ENCODE data around the gene STMP1. TPM values are rescaled to one million over a fixed set of nuclear protein-coding genes. Genes with fewer than 3 reads are reported as not detected.

Gene STMP1
- 34.7 to 53.0 TPM (median 36.7 TPM) in 3 replicates for total RNA-seq
- long read RNA-seq, transcript STMP1-202 (3 exons, 2,450 nt): major isoform, 96 of 102 reads
- long read RNA-seq, partial matches to known transcripts: 0 of 102 reads
- long read RNA-seq, other reads (novel, unspliced or antisense): 5 of 102 reads

DNA sequence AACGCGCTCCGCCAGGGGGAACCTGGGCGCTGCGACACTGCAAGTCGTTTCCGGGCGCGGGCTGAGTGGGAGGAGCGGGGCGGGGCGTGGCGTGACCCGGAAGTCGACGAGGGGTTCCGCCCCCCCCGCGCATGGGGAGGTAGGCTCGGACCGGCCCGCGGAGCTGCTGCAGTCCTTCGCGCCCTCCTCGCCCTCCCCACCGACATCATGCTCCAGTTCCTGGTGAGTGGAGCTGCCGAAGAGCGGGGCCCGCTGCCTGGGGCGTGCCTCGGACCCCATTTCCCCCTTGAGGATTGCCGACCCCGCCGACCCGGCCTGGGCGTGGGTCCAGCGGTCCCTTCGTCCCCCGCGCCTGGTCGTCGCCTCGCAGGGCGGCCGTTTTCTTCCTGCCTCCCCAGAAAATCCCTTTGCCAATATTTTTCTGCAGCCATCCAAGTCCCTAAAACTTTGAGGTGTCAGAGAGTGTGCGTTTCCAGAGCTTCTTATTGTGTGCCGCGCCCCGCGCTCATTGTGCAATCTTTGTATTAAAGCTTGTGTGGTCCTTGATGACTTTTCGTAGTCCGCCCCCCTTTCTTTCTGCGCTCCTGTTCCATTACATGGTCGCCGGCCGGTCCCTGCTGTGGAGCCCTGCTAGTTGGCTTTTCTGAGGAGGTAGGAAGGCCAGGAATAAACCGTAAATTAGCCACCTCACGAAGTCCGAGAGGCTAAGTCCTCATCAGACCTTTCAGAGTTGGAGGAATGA lies at the start of gene STMP1:
Gene STMP1 (plus strand): TSS at position 142 of the 742 bp plus-strand sequence.
- peak; percentile 99 for DNase-seq (ENCODE audit: low spot score)
- Mint-ChIP-seq H3K27ac (ENCODE audit: unreplicated experiment) (peak within 1 kb of the TSS; percentile 99), H3K4me1 (ENCODE audit: low read depth) (peaks cover 40% of the 10 kb centered on the region), H3K9me3 (ENCODE audit: low read depth) (no peaks in the 10 kb centered on the region), H3K4me3 (ENCODE audit: unreplicated experiment) (peak within 1 kb of the TSS; percentile 99), H3K27me3 (ENCODE audit: low read depth) (no peaks in the 10 kb centered on the region), H3K36me3 (ENCODE audit: low read depth) (no peaks in the 10 kb centered on the region)
- no peak for TF ChIP-seq CTCF (IDR thresholded peaks at IDR 0.05)

- H3K4me1 Mint-ChIP-seq (ENCODE audit: low read depth): peaks cover 8% of the 10 kb centered on the region
- no peaks in the 10 kb centered on the region for H3K9me3 Mint-ChIP-seq (ENCODE audit: low read depth)
- no peak overlapping the region for H3K27ac Mint-ChIP-seq (ENCODE audit: unreplicated experiment)
- DNase-seq (ENCODE audit: low spot score): no peak
- no peak for TF ChIP-seq CTCF (IDR thresholded peaks at IDR 0.05)
- H3K27me3 Mint-ChIP-seq (ENCODE audit: low read depth): no peaks in the 10 kb centered on the region
- H3K4me3 Mint-ChIP-seq (ENCODE audit: unreplicated experiment): no peak overlapping the region
- H3K36me3 Mint-ChIP-seq (ENCODE audit: low read depth): peaks cover 10% of the 10 kb centered on the region
Measured at GRCh38 chr7:135616136-135616535, 46.2 kb upstream of the STMP1 start.

DNA sequence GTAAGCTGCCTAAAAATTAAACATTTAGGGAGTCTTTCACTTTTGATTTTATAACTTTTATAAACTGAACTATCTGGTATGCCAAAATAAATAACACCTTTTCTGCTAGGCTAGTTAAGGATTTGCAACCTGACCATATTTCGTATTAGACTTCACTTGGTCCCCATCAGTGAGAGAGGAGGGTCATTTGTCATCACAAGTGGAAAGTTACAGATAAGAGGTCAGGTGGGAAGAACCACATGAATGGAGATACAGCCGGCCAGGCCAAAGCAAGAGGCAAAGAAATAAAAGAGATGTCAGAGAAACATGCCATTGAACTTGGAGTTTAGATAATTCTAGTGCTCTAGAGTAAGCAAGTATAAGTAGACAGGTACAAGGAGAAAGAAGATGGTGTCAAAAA lies 44.5 kb upstream of the STMP1 start:
- H3K36me3 Mint-ChIP-seq (ENCODE audit: low read depth): peaks cover 9% of the 10 kb centered on the region
- H3K9me3 Mint-ChIP-seq (ENCODE audit: low read depth): no peaks in the 10 kb centered on the region
- no peak overlapping the region for H3K4me3 Mint-ChIP-seq (ENCODE audit: unreplicated experiment)
- no peak for TF ChIP-seq CTCF (IDR thresholded peaks at IDR 0.05)
- no peak for DNase-seq (ENCODE audit: low spot score)
- peaks cover 11% of the 10 kb centered on the region for H3K4me1 Mint-ChIP-seq (ENCODE audit: low read depth)
- H3K27ac Mint-ChIP-seq (ENCODE audit: unreplicated experiment): no peak overlapping the region
- H3K27me3 Mint-ChIP-seq (ENCODE audit: low read depth): no peaks in the 10 kb centered on the region

DNA sequence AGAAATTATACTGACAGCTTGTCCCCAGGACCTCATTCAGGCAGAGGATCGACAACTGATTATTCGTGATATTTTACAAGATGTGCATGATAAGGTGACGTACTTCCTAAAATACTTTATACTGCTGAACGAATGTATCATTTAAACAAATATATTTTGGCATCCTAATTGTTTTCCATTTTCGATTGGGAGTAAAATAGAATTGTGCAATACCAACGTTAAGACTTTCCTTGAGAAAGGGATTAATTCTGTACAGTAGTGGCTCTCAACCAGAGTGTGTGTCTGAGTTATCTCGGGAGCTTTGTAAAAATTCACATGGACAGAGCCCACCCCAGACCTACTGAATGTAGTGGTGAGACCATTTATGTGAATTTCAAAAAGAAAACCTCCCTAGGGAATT lies 43.8 kb upstream of the STMP1 start:
- no peak overlapping the region for H3K4me3 Mint-ChIP-seq (ENCODE audit: unreplicated experiment)

GRCh38 chr7:135620447-135620846 lies 41.9 kb upstream of the STMP1 start:
- DNase-seq (ENCODE audit: low spot score): no peak
- TF ChIP-seq CTCF (IDR thresholded peaks at IDR 0.05): no peak
- peaks cover 12% of the 10 kb centered on the region for H3K36me3 Mint-ChIP-seq (ENCODE audit: low read depth)
- H3K27me3 Mint-ChIP-seq (ENCODE audit: low read depth): no peaks in the 10 kb centered on the region
- H3K4me1 Mint-ChIP-seq (ENCODE audit: low read depth): peaks cover 11% of the 10 kb centered on the region
- H3K9me3 Mint-ChIP-seq (ENCODE audit: low read depth): no peaks in the 10 kb centered on the region
- H3K27ac Mint-ChIP-seq (ENCODE audit: unreplicated experiment): no peak overlapping the region
- no peak overlapping the region for H3K4me3 Mint-ChIP-seq (ENCODE audit: unreplicated experiment)

More for the DNA sequence above, 43.8 kb upstream of the STMP1 start:
- Mint-ChIP-seq H3K27me3 (ENCODE audit: low read depth) (no peaks in the 10 kb centered on the region), H3K9me3 (ENCODE audit: low read depth) (no peaks in the 10 kb centered on the region), H3K4me1 (ENCODE audit: low read depth) (peaks cover 11% of the 10 kb centered on the region), H3K27ac (ENCODE audit: unreplicated experiment) (no peak overlapping the region), H3K36me3 (ENCODE audit: low read depth) (peaks cover 9% of the 10 kb centered on the region)
- DNase-seq (ENCODE audit: low spot score): no peak
- TF ChIP-seq CTCF (IDR thresholded peaks at IDR 0.05): no peak
